Measurements from ENCODE around the gene ADORA2A. TPM values are rescaled to one million over a fixed set of nuclear protein-coding genes. Genes with fewer than 3 reads are reported as not detected.

ADORA2A gene
- total RNA-seq, 1 experiment from 2014 or later: 0.92 TPM

GRCh38 chr22:24432059-24432853 is 4.9 kb downstream of the ADORA2A start:
- peak; percentile 40 for DNase-seq (ENCODE audit: low read depth)

DNA sequence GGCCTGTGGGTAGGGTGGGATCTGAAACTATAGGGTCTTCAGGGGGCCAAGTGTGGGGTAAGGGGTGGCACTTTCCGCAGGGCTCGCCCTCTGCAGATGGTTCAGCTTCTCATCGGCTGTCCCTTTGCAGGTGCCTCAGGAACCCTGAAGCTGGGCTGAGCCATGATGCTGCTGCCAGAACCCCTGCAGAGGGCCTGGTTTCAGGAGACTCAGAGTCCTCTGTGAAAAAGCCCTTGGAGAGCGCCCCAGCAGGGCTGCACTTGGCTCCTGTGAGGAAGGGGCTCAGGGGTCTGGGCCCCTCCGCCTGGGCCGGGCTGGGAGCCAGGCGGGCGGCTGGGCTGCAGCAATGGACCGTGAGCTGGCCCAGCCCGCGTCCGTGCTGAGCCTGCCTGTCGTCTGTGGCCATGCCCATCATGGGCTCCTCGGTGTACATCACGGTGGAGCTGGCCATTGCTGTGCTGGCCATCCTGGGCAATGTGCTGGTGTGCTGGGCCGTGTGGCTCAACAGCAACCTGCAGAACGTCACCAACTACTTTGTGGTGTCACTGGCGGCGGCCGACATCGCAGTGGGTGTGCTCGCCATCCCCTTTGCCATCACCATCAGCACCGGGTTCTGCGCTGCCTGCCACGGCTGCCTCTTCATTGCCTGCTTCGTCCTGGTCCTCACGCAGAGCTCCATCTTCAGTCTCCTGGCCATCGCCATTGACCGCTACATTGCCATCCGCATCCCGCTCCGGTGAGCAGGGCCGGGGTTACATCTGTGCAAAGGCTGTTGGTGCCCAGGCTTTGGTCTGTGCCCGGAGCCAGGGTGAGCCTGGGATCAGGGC is 5.8 kb downstream of the ADORA2A start:
- DNase-seq (ENCODE audit: low read depth): no peak

DNA sequence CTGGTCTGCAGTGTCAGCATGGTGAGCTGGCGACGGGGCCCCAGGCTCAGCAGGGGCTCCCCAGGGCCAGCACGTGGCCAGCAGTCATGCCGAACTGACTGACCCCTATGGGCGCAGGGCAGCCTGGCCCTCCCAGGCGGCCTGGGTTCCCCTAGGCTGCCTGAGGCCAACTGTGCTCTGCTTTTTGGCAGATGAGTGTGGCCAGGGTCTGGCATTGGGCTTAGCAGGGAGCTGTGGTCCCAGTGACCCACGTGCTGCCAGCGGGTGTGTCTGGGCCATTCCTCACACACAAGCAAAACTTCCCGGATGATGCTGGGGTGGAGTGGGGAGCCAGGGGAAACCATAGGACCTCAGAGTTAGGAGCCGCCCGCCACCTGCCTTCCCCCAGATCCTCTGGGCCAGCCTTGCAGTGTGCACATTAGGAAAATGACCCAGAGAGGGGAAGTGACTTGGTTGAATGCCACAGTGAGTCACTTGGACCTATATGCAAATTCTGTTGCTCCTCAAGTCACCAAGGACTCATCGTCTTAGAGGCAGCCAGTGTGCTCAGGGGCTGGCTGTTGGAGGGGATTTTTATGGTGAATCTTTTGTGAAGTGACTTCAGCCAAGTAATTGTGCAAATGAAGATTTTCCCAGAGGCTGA is 6.5 kb downstream of the ADORA2A start:
- peak; percentile 27 for DNase-seq (ENCODE audit: low read depth)

GRCh38 chr22:24434471-24435322 is 7.3 kb downstream of the ADORA2A start:
- DNase-seq (ENCODE audit: low read depth): no peak

GRCh38 chr22:24435323-24435645 is 7.9 kb downstream of the ADORA2A start:
- DNase-seq (ENCODE audit: low read depth): no peak

DNA sequence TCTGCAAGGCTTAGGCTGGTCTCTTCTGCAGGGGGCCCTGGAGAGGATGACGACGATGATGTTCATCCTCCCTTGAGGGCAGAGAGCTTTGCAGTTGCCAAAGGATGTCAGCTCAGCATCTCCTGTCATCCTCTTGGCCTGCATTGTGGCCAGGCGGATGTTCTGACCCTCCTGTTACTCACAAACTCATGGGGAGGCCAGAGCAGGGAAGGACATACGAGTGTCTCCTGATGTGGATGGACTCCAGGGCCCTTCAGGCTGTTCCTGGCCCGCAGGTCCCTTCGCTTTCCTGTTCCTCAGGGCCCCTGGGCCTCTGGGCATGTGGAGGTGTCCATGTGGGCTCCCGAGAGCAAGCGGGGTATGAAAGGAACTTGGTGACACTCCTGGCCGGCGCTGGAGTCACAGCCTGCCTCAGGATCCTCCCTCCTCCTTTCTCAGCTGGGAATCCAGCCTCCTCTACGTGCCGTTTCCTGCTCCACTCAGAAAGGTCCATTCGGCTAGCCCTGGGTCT is 8.5 kb downstream of the ADORA2A start:
- DNase-seq (ENCODE audit: low read depth): peak; percentile 87

- no peak for DNase-seq (ENCODE audit: low read depth)
Observed at GRCh38 chr22:24436553-24436952, 9.2 kb downstream of the ADORA2A start.

DNA sequence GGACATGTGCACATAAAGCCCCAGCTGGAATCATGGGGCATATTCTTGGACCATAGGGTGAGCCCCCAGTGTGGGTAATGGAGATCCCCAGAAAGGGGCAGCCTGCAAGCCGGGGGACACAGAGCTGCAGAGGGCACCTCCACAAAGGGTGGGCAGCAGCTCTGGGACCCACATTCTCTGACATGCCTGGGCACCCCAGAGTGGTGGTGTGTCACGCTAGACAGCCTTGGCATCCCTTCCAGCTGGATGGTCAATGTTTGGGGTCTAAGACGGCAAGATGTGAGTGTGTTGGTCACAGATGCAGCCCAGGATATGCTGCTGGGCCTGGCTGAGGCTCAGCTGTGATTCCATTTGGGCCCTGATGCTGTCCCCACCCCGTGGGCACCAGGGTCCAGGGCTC is 9.7 kb downstream of the ADORA2A start:
- no peak for DNase-seq (ENCODE audit: low read depth)

GRCh38 chr22:24437741-24438328 is 10.4 kb downstream of the ADORA2A start:
- DNase-seq (ENCODE audit: low read depth): no peak

DNA sequence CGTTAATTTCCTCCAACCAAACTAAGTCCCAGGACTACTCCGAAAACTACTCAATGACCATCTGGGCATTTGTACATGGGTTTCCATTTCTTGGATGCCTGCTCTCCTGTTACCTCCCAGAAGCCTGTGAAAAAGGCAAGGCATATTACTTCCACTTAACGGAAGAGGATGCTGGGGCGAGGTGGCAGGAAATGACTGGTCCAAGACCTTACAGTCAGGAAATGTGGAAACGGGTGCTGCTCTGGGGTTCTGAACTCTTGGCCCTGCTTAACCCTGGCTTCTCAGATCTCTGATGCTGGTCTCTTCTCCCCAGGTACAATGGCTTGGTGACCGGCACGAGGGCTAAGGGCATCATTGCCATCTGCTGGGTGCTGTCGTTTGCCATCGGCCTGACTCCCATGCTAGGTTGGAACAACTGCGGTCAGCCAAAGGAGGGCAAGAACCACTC is 12.9 kb downstream of the ADORA2A start:
- no peak for DNase-seq (ENCODE audit: low read depth)

- DNase-seq (ENCODE audit: low read depth): no peak
Observed at GRCh38 chr22:24440718-24441405, 13.5 kb downstream of the ADORA2A start.

- no peak for DNase-seq (ENCODE audit: low read depth)
Observed at GRCh38 chr22:24441406-24442351, 14.3 kb downstream of the ADORA2A start.

DNA sequence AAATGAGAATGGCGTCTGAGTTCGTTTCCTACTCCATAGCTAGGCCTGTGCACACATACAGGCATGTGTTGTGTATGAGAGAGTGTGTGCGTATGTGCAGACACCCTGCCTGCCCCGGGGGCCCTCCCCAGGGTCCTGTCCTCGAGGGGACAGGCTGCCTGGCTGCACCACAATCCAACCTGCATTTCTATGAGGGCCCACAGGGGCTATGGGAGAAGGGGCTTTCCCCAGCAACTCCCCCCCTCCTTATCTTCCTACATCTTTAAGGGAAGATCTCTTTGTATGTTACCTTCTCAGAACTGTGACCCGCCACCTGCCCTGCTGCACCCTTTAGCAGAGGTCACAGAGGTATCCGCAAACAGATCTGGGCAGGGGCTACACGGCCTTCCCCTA is 14.9 kb downstream of the ADORA2A start:
- no peak for DNase-seq (ENCODE audit: low read depth)

DNA sequence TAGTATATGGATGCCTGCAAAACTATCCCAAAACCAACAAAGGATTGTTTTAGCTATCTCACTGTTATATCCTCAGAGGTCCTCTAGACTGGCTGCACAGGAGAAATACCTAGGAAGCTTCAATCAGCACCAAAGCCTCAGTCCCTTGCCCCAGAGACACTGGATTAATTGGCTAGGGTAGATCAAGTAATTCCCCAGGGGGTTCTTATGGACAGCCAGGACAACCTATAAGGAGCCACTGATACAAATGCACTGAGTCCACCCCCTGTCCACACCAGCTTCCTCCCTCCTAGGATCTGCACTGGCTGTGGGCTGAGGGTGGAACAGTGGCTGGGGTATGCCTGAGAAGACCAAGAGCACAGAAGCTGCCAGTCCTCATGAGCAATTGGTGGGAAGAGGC is 16.3 kb downstream of the ADORA2A start:
- DNase-seq (ENCODE audit: low read depth): no peak

- DNase-seq (ENCODE audit: low read depth): no peak
Observed at GRCh38 chr22:24444251-24444650, 16.9 kb downstream of the ADORA2A start.

DNA sequence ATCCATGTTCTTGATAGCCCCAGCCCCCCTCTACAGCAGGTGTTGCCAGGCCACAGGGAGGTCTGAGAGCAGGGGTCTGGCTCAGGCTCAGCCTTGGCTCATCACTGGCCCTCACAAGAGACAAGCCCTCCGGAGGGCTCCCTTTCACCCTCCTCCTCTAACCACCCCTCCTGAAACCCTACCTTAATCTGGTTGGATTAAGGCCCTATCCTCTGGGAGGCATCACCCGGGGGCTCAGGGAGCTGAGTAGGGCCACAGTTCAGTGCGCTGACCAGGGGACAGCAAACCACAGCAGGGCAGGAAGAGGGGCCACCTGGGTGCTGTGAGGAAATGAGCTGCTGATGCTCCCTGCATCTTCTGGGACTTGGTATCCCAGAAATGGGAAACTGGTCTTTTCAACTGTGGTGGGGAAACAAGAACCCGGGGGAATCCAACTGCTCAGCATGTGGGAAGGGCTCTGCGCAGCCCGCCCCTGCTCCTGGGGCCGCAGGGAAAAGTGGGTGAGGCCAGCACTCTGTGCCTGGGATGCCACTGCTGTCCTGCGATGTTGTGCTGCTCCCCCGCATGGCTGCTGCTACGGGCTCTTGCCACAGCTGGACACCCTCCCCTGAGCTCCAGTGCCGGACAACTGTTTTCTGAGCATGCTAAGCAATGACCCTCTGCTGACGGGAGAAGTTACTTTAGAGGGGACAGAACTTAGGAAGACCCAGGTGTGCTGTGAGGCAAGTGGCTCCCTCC is 17.5 kb downstream of the ADORA2A start:
- no peak for DNase-seq (ENCODE audit: low read depth)

DNA sequence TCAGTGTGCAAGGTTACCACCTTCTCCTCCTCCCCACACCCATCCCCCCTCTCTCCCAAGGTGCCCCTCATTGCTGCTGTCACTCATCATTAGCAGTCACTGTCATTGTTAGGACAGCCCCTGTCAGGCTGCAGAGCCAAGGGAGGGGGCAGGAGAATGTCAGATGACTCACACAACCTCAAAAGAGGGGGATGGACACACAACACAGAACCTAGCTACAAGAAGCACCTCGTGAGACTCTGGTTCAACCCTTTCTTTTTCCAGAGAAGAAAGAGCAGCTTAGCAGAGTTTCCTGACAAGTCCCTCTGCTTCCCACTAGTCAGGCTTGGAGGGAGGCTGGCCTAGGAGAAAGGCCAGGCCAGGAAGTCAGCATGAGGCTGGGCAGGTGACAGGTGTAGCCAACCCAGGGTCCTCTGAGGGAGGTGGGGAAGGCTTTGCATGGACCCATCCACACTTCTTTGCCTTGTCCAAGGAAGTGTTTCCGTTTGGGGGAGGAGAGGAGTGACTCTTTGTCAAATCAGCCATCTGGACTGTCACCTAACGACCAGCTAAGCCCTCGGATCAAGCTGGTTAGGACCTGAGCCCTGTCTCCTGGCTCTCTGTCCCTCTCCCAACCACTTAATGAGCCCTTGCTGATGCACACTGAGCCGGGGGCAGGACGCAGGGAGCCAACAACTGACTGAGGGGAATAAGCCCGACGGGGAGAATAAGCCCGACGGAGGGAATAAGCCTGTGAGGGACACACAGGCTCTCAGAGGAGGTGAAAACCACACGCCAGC is 18.3 kb downstream of the ADORA2A start:
- DNase-seq (ENCODE audit: low read depth): no peak

GRCh38 chr22:24446260-24446611 is 18.8 kb downstream of the ADORA2A start:
- no peak for DNase-seq (ENCODE audit: low read depth)
